GM23338 (cell line): ENCODE results near the gene AKAP9.

Experiments
- CREB1 ChIP-seq: fragments of 250-450 bp; sonication (Bioruptor Pico); IDR thresholded peaks from 2 replicates; pipeline ENCODE4 v1.5.0; 2020; ENCODE audit warnings: low read depth, mild to moderate bottlenecking, moderate library complexity
- ETS1 ChIP-seq: IDR thresholded peaks from 2 replicates; pipeline ENCODE4 v1.6.1; 2016; ENCODE audit warnings: antibody characterized with exemption
- EZH2 ChIP-seq: fragments of 200-600 bp; sonication (generic); IDR thresholded peaks from one replicate; pipeline ENCODE4 v1.8.0; 2017; ENCODE audit warnings: antibody characterized with exemption, mild to moderate bottlenecking, low read depth; ENCODE audit not compliant: unreplicated experiment
- EZH2phosphoT487 ChIP-seq: fragments of 200-600 bp; sonication (generic); IDR thresholded peaks from one replicate; pipeline ENCODE4 v1.8.1; 2018; ENCODE audit warnings: antibody characterized with exemption; ENCODE audit not compliant: unreplicated experiment
- JUNB ChIP-seq: IDR thresholded peaks from one replicate; pipeline ENCODE4 v1.6.1; 2016; ENCODE audit warnings: antibody characterized with exemption; ENCODE audit not compliant: unreplicated experiment
- POLR2AphosphoS5 ChIP-seq: IDR thresholded peaks from 2 replicates; pipeline ENCODE4 v1.6.1; 2016; ENCODE audit warnings: antibody characterized with exemption, low read depth
- REST ChIP-seq: IDR thresholded peaks from one replicate; pipeline ENCODE4 v1.6.1; 2018; ENCODE audit warnings: antibody characterized with exemption; ENCODE audit not compliant: unreplicated experiment
- STAT1 ChIP-seq: IDR thresholded peaks from one replicate; pipeline ENCODE4 v1.6.1; 2016; ENCODE audit warnings: antibody characterized with exemption; ENCODE audit not compliant: unreplicated experiment
- ZNF114 ChIP-seq: fragments of 250-450 bp; sonication (Bioruptor Pico); IDR thresholded peaks from 2 replicates; pipeline ENCODE4 v1.5.0; 2020; ENCODE audit warnings: mild to moderate bottlenecking, moderate library complexity
- ZNF331 ChIP-seq: fragments of 250-450 bp; sonication (Bioruptor Pico); IDR thresholded peaks from 2 replicates; pipeline ENCODE4 v1.5.0; 2020; ENCODE audit warnings: low read depth, mild to moderate bottlenecking, moderate library complexity
- ZNF462 ChIP-seq: fragments of 250-450 bp; sonication (Bioruptor Pico); IDR thresholded peaks from 2 replicates; pipeline ENCODE4 v1.5.0; 2020; ENCODE audit warnings: mild to moderate bottlenecking, moderate library complexity
- TF ChIP-seq, protein P1 (sequence below), 2 experiments: fragments of 200-600 bp in 1 of 2; sonication (generic) in 1 of 2; conservative IDR thresholded peaks; 2 replicates each; pipeline versions ENCODE4 v1.5.1 to v1.6.1; 2016 to 2017; ENCODE audit warnings: antibody characterized with exemption in 2 of 2, low read depth in 2 of 2, mild to moderate bottlenecking in 2 of 2, moderate library complexity in 1 of 2

- TF ChIP-seq EZH2 = no peak
- TF ChIP-seq, protein P1, sequence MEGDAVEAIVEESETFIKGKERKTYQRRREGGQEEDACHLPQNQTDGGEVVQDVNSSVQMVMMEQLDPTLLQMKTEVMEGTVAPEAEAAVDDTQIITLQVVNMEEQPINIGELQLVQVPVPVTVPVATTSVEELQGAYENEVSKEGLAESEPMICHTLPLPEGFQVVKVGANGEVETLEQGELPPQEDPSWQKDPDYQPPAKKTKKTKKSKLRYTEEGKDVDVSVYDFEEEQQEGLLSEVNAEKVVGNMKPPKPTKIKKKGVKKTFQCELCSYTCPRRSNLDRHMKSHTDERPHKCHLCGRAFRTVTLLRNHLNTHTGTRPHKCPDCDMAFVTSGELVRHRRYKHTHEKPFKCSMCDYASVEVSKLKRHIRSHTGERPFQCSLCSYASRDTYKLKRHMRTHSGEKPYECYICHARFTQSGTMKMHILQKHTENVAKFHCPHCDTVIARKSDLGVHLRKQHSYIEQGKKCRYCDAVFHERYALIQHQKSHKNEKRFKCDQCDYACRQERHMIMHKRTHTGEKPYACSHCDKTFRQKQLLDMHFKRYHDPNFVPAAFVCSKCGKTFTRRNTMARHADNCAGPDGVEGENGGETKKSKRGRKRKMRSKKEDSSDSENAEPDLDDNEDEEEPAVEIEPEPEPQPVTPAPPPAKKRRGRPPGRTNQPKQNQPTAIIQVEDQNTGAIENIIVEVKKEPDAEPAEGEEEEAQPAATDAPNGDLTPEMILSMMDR (conservative IDR thresholded peaks at IDR 0.05; ENCODE audit: low read depth in 2 of 2) = no peak
- TF ChIP-seq JUNB = no peak
- TF ChIP-seq POLR2AphosphoS5 = no peak
- TF ChIP-seq CREB1 = no peak
- no peak for TF ChIP-seq STAT1
- no peak for TF ChIP-seq ZNF331
- no peak for TF ChIP-seq EZH2phosphoT487
- TF ChIP-seq ETS1 = no peak
- no peak for TF ChIP-seq REST
- TF ChIP-seq ZNF462 (CRISPR knock-in tag) = no peak
- TF ChIP-seq ZNF114 (CRISPR knock-in tag) = no peak
Observed at GRCh38 chr7:92006046-92006445, 65.4 kb downstream of the AKAP9 start.
